Sigmoid colon (tissue), 4 donors: ENCODE measurements around the gene SERPIND1.

Experiments
- EP300 ChIP-seq, 4 donors: sonication (generic); formaldehyde crosslinking; IDR thresholded peaks; one replicate each; pipeline ENCODE4 v1.6.1; 2017; ENCODE audit warnings: antibody characterized with exemption in 4 of 4
- POLR2A ChIP-seq, 2 donors: fragments of 450-650 bp; IDR thresholded peaks; one replicate each; pipeline ENCODE4 v1.6.1; 2016; ENCODE audit warnings: antibody characterized with exemption in 2 of 2, mild to moderate bottlenecking in 2 of 2, moderate library complexity in 2 of 2
- POLR2AphosphoS5 ChIP-seq, 4 donors: sonication (generic); formaldehyde crosslinking; IDR thresholded peaks; one replicate each; pipeline ENCODE4 v1.6.1; 2017; ENCODE audit warnings: antibody characterized with exemption in 4 of 4
- TF ChIP-seq, protein P1 (sequence below), 4 experiments: fragments of 450-650 bp in 3 of 4; fragments of 200-600 bp in 1 of 4; IDR thresholded peaks; one replicate each; pipeline ENCODE4 v1.5.1; 2016 to 2019; ENCODE audit warnings: antibody characterized with exemption in 4 of 4, mild to moderate bottlenecking in 3 of 4, moderate library complexity in 2 of 4

- TF ChIP-seq, protein P1, sequence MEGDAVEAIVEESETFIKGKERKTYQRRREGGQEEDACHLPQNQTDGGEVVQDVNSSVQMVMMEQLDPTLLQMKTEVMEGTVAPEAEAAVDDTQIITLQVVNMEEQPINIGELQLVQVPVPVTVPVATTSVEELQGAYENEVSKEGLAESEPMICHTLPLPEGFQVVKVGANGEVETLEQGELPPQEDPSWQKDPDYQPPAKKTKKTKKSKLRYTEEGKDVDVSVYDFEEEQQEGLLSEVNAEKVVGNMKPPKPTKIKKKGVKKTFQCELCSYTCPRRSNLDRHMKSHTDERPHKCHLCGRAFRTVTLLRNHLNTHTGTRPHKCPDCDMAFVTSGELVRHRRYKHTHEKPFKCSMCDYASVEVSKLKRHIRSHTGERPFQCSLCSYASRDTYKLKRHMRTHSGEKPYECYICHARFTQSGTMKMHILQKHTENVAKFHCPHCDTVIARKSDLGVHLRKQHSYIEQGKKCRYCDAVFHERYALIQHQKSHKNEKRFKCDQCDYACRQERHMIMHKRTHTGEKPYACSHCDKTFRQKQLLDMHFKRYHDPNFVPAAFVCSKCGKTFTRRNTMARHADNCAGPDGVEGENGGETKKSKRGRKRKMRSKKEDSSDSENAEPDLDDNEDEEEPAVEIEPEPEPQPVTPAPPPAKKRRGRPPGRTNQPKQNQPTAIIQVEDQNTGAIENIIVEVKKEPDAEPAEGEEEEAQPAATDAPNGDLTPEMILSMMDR (IDR thresholded peaks at IDR 0.05) = no peak
- TF ChIP-seq POLR2A (IDR thresholded peaks at IDR 0.05) = no peak
- TF ChIP-seq EP300 (IDR thresholded peaks at IDR 0.05) = no peak
- TF ChIP-seq POLR2AphosphoS5 (IDR thresholded peaks at IDR 0.05) = no peak
These were observed 7.4 kb upstream of the SERPIND1 start for GRCh38 chr22:20766530-20766929.
